GM19023 (cell line): ENCODE measurements around the gene PRCD.

Experiments used
- ATAC-seq: cut with Tn5 transposase; IDR thresholded peaks from one replicate; pipeline ENCODE4 v1.9.1; 2021; ENCODE audit warnings: mild to moderate bottlenecking, moderate library complexity; ENCODE audit not compliant: unreplicated experiment

Gene PRCD

GRCh38 chr17:76539631-76540271 is at the start of gene PRCD:
PRCD (plus strand) TSS chr17:76540044; CDS start chr17:76540142, 98 bp downstream.
- no peak for ATAC-seq

- no peak for ATAC-seq
These were observed 49.6 kb upstream of the PRCD start for GRCh38 chr17:76490112-76490710.

- no peak for ATAC-seq
These were observed 48.3 kb upstream of the PRCD start for GRCh38 chr17:76491271-76492122.

- peak; percentile 44 for ATAC-seq
These were observed 47.5 kb upstream of the PRCD start for GRCh38 chr17:76492123-76492988.

GRCh38 chr17:76492989-76493501 is 46.8 kb upstream of the PRCD start:
- peak; percentile 40 for ATAC-seq

- ATAC-seq, result no peak
These were observed 46.2 kb upstream of the PRCD start for GRCh38 chr17:76493505-76494167.

GRCh38 chr17:76495663-76496400 is 44.0 kb upstream of the PRCD start:
- ATAC-seq, result no peak

- no peak for ATAC-seq
These were observed 43.4 kb upstream of the PRCD start for GRCh38 chr17:76496464-76496863.

GRCh38 chr17:76497699-76497978 is 42.2 kb upstream of the PRCD start:
- no peak for ATAC-seq

GRCh38 chr17:76497979-76498875 is 41.6 kb upstream of the PRCD start:
- no peak for ATAC-seq

- no peak for ATAC-seq
These were observed 41.0 kb upstream of the PRCD start for GRCh38 chr17:76498876-76499251.

- ATAC-seq, result no peak
These were observed 40.6 kb upstream of the PRCD start for GRCh38 chr17:76499267-76499667.

GRCh38 chr17:76500074-76500746 is 39.6 kb upstream of the PRCD start:
- no peak for ATAC-seq

- ATAC-seq, result peak; percentile 2
These were observed 39.2 kb upstream of the PRCD start for GRCh38 chr17:76500747-76501017.

GRCh38 chr17:76501018-76501826 is 38.6 kb upstream of the PRCD start, which contains the start of gene RHBDF2:
RHBDF2 (minus strand) TSS chr17:76501423; CDS start chr17:76481524, 19,899 bp downstream.
- ATAC-seq, result peak; percentile 73

- no peak for ATAC-seq
These were observed 38.0 kb upstream of the PRCD start for GRCh38 chr17:76501827-76502307.
